ENCODE results near the gene ARHGAP28. TPM values are rescaled to one million over a fixed set of nuclear protein-coding genes. Genes with fewer than 3 reads are reported as not detected.
"Not testable (repeated sequence)": the region's sequence is repeated elsewhere in the genome, so short reads cannot be mapped to it uniquely, and the experiment has no call there.

Gene ARHGAP28
- polyA plus RNA-seq, 4 donors, result 58.7 to 70.9 (median 65.5) TPM

- DNase-seq (ENCODE audit: low read depth in 4 of 4, low spot score in 2 of 4), result no peak
Observed at GRCh38 chr18:6811816-6812215, 82.3 kb downstream of the ARHGAP28 start.

- DNase-seq (ENCODE audit: low read depth in 4 of 4, low spot score in 2 of 4), result no peak
Observed at GRCh38 chr18:6814882-6815425, 85.4 kb downstream of the ARHGAP28 start.

DNA sequence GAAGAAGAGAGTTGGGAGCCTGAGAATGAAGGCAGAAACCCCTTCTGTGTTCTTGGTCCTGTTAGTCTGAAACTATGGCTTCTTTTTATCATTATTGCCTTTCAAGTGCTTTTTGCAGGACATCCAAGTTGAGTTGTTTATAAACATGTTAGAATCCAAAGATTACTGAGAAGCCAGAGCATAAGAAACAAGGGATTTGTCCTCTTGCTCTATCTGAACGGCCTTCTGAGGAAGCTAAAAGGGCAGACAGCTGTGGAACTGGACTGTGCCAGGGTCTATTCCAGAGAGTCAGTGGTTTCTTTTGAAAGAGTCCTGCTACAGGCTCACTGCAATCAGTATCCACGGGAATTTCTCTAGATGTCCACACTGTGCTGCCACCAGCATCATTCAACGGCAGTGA is 86.6 kb downstream of the ARHGAP28 start:
- DNase-seq (ENCODE audit: low read depth in 4 of 4, low spot score in 2 of 4), result no peak

- DNase-seq (ENCODE audit: low read depth in 4 of 4, low spot score in 2 of 4), result no peak
Observed at GRCh38 chr18:6819332-6819731, 89.8 kb downstream of the ARHGAP28 start.

DNA sequence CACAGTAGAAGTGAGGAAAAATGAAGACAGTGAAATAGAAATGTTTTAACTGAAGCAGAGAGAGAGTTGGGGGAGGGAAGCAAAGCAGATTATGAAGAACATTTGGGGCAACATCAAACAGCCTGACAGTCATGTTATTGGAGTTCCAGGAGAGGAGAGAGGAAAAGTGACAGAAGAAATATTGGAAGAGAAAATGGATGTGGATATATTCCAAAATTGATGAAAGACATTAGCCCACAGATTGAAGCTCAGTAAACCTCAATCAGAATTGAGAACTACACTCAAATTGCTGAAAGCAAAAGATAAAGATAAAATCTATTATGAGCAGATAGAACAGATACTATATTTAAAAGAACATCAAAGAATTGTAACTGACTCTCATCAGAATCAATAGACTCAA is 90.8 kb downstream of the ARHGAP28 start:
- no peak for DNase-seq (ENCODE audit: low read depth in 4 of 4, low spot score in 2 of 4)

DNA sequence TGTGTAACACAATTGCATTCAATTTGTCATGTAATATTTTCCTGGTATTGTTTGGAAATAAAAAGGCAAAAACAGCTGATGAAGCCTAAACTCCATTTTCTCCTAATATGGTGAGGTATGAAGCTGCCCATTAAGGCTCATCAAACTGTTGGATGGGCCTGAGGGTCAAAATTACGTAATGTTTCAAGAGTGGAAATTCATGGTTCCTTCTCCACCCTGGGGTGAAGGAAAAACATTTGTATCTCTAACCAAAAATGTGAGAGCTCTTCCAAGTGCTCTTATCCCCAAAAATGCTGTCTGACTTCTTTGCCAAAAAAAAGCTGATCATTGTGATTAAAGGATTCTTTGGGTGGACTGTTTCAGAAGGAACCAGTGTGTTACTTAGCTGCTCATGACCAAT is 91.8 kb downstream of the ARHGAP28 start:
- DNase-seq (ENCODE audit: low read depth in 4 of 4, low spot score in 2 of 4), result no peak

GRCh38 chr18:6827161-6827560 is 97.6 kb downstream of the ARHGAP28 start:
- DNase-seq (ENCODE audit: low read depth in 4 of 4, low spot score in 2 of 4), result not testable (repeated sequence)

DNA sequence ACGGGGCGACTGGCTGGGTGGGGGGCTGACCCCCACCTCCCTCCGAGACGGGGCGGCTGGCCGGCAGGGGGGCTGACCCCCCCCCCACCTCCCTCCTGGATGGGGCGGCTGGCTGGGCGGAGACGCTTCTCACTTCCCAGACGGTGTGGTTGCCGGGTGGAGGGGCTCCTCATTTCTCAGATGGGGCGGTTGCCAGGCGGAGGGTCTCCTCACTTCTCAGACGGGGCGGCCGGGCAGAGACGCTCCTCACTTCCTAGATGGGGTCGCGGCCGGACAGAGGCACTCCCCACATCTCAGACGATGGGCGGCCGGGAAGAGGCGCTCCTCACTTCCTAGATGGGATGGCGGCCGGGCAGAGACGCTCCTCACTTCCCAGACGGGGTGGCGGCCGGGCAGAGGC is 98.0 kb downstream of the ARHGAP28 start:
- not testable (repeated sequence) for DNase-seq (ENCODE audit: low read depth in 4 of 4, low spot score in 2 of 4)

DNA sequence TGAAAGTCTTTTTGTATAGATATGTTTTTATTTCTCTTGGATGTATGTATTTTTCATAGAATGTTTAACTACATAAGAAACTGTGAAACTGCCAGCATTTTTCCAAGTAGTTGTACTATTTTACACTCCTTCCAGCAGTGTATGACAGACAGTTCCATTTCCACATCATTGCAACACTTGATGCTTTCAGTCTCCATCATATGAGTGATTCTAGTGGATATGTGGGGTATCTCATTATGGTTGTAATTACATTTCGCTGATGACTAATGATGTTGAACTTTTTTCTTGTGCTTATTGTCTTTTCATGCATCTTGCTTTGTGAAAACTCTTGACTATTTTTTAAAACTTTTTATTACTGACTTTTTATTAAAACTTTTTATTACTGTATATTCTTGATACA is 101.4 kb downstream of the ARHGAP28 start:
- no peak for DNase-seq (ENCODE audit: low read depth in 4 of 4, low spot score in 2 of 4)

DNA sequence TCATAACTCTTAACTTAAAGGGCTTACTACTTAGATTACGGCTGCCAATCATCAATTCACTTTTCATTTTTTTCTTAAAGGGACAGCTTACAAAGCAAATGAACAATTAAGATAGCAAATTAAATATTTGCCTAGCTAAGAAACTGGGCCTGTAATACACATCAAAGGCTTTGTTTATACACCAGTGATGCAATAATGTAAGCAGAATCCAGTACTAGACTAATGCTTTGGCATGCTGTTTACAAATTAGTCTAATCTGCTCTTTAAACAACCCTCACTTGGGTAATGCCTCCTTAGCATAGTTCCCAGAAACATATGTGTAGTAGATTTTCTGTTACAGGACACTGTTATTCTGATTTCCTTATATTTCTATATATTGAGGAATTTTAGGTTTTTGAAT is 105.8 kb downstream of the ARHGAP28 start:
- no peak for DNase-seq (ENCODE audit: low read depth in 4 of 4, low spot score in 2 of 4)

- no peak for DNase-seq (ENCODE audit: low read depth in 4 of 4, low spot score in 2 of 4)
Observed at GRCh38 chr18:6836331-6836730, 106.8 kb downstream of the ARHGAP28 start.

GRCh38 chr18:6837904-6838303 is 108.4 kb downstream of the ARHGAP28 start:
- DNase-seq (ENCODE audit: low read depth in 4 of 4, low spot score in 2 of 4), result no peak

DNA sequence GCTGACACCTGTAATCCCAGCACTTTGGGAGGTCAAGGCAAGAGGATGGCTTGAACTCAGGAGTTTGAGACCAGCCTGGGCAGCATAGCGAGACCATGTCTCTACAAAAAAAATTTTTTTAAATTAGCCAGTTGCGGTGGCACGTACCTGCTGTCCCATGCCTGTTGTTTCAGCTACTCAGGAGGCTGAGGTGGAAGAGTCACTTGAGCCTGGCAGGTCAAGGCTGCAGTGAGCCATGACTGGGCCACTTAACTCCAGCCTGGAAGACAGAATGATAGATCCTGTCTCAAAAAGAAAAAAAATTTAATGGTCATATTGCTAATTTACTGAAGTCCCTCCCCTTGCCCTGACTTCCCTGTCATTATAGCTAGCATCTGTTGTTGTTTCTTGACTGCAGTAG is 112.6 kb downstream of the ARHGAP28 start:
- DNase-seq (ENCODE audit: low read depth in 4 of 4, low spot score in 2 of 4), result no peak

DNA sequence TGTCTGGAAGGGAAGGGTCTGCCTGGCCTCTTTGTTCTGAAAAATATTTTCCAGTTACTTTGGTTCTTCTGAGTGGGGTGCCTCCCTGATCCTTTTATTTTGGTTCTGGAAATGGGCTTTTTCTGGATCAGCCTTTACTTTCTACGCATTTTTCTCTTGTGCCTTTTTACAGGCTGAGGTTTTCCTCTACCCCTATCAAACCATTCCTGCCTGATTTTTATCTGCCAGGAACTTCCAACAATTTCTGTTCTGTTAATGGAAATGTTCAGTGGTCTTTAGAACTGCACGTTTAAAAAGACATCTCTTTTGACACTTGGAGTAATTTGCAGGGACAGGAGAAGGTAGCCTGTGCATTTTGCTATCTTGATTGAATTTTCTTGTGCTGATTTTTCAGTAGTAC is 113.8 kb downstream of the ARHGAP28 start:
- DNase-seq (ENCODE audit: low read depth in 4 of 4, low spot score in 2 of 4), result no peak

DNA sequence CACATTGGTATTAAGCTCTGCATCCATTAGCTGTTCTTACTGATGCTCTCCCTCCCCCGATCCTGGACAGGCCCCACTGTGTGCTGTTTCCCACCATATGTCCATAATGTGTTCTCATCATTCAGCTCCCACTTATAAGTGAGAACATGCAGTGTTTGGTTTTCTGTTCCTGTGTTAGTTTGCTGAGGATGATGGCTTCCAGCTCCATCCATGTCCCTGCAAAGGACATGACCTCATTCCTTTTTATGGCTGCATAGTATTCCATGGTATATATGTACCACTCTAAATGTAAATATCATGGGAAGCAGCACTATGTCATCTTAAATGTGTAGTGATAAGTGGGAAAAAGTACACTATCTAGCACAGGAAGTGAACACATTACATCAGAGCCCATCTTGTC is 116.0 kb downstream of the ARHGAP28 start:
- not testable (repeated sequence) for DNase-seq (ENCODE audit: low read depth in 4 of 4, low spot score in 2 of 4)

DNA sequence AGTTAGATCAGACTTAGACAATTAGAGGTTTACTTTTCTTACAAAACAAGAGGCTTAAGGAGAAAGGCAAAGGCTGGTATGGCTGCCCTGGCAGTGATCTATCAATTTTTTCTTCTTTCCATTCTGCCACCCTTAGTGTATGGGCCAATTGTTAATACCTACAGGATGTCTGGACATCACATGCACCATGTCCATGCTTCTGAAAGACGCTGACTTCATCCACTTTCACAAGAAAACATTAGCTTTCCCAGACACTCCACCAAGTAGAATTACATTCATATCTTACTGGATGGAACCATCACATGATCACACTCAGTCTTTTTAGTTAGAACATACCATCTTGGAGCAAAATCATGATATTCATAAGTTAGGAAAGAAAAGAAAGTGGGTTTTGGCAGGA is 120.9 kb downstream of the ARHGAP28 start:
- DNase-seq (ENCODE audit: low read depth in 4 of 4, low spot score in 2 of 4), result no peak

GRCh38 chr18:6851480-6851879 is 122.0 kb downstream of the ARHGAP28 start:
- DNase-seq (ENCODE audit: low read depth in 4 of 4, low spot score in 2 of 4), result no peak

DNA sequence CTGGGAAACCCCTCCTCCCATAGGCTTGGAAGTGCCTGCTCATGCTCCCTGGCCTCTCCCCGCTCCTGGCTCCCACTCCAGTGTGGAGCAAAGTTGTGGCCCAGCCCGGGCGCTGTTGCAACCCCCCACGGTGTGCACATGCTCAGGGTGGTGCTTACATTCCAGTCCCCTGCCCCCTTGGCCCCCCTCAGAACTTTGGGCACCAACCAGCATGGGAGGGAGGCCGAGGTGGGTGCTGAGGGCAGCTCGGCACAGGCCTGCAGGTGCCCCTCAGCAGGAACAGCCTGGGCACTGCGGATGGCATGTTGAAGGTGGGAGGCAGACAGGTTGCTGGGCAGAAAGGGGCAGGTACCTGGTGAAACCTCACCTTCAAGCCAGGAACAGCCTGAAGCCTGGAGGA is 125.3 kb downstream of the ARHGAP28 start:
- no peak for DNase-seq (ENCODE audit: low read depth in 4 of 4, low spot score in 2 of 4)

DNA sequence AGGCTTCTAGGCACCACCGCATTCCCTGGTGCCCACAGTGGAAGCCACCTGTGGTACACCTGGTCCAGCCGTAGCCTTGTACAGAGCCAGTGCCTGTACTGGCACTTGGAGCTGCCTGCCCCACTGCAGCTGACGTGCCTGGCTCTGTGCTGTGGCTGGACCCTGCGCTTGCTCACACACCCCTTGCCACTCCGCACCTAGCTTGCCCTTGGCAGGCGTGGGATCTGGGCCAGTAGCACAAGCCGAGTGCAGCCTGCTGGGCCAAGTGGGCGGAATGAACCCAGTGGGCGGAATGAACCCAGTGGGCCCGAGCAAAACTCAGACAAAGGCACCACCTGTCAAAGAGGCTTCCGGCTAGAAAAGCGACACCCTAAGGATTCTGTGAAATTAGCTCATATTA is 126.3 kb downstream of the ARHGAP28 start:
- DNase-seq (ENCODE audit: low read depth in 4 of 4, low spot score in 2 of 4), result no peak

DNA sequence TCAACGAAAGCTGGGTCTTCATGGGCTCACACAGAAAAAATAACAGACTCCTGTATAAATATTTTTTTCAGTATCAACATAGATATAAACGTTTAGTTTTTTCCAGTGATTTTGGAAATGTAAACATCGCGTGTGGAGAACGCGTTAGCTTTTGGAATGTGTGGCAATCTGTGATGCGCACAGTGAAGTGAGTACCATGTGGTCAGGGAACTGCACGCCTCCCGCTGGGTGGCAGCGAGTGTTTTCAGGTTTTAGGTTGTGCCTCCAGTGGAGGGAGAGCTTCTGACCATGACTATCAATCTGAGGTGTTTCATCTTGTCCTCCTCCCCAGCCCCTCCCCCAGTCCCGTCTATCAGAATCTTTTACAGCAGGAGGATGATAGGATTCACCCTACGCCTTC is 127.8 kb downstream of the ARHGAP28 start:
- DNase-seq (ENCODE audit: low read depth in 4 of 4, low spot score in 2 of 4), result no peak

DNA sequence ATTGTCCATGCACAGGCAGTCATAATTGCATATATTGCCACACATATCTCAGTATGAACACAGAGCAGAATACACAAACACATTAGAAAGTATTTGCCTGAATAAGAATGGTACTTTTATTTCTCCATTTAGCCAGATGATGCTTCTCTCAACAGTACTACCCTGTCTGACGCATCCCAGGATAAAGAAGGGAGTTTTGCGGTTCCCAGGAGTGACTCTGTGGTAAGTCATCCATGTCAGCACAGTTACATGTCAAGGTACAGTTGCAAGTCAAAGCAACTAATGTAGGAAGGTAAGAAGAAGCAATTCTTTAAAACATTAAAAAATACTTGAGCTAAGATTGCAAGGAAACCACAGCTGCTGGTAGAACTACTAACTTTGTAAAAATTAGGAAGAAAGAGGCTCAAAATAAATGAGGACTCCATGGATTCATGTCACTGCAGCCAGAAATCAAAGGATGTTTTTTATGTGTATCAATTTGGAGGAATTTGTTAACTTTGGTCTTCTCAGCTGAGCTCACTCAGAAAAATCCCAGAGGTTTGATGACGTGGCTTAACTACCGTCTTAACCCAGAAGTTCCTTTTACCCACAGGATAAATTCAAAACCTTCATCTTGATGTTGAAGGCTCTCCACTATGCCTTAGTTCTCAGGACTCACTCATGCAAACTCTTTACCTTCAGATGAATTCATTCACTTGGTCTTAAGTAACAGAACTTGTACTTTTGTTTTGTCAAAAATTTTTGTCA is 130.3 kb downstream of the ARHGAP28 start:
- DNase-seq (ENCODE audit: low read depth in 4 of 4, low spot score in 2 of 4), result no peak

DNA sequence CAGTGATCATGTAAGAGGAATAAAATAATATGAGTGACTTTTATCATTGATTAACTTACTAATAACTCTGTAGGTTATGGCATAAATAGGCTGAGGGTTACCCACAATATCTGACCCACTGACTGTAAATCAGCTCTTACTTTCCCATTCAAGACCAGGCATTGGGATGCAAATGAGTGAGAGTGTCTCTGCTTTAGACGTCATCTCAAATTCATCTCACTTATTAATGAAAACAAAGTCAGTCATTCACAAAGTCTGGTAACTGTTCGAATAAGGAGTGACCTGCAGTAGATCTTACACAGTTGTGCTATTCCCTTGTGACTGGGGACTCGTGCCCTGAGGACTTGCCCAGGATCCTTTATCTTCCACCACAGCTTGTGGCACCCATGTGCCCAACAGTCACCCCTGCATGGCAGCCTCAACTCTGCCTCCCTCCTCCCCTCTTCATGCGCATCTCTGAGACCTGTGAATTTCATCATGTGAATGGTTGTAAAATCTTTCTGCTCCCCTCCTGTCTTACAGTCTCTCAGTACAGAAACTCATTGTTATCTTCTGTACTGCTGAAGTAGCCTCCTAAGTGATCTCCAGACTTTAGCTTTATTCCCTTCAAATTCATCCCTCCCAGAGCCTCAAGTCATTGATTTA is 131.4 kb downstream of the ARHGAP28 start:
- no peak for DNase-seq (ENCODE audit: low read depth in 4 of 4, low spot score in 2 of 4)
